K562 (cell line): ENCODE measurements around the gene CCDC68.

Experiments used
- EHMT2 ChIP-seq: fragments of 450-650 bp; IDR thresholded peaks from 2 replicates; pipeline ENCODE4 v1.6.1; 2018; ENCODE audit warnings: antibody characterized with exemption
- FOXA3 ChIP-seq, 2 experiments: fragments of 450-650 bp in 1 of 2; sonication (generic) in 1 of 2; formaldehyde crosslinking; IDR thresholded peaks in 1 of 2; conservative IDR thresholded peaks in 1 of 2; 2 replicates each; pipeline versions ENCODE4 v1.4.0 to v1.8.0; 2020 to 2022; ENCODE audit warnings: mild to moderate bottlenecking in 2 of 2, missing genetic modification reagents in 1 of 2
- FOXP1 ChIP-seq: sonication (generic); formaldehyde crosslinking; IDR thresholded peaks from 2 replicates; pipeline ENCODE4 v1.8.0; 2022; ENCODE audit warnings: mild to moderate bottlenecking, missing genetic modification reagents
- MAX ChIP-seq: sonication (generic); formaldehyde crosslinking; IDR thresholded peaks from 2 replicates; pipeline ENCODE4 v1.9.0; 2022; ENCODE audit warnings: mild to moderate bottlenecking, missing genetic modification reagents
- POLR2A ChIP-seq: fragments of 450-650 bp; conservative IDR thresholded peaks from 2 replicates; pipeline ENCODE4 v1.6.1; 2016
- RAD21 ChIP-seq, 2 experiments: fragments of 250-450 bp in 1 of 2; fragments of 450-650 bp in 1 of 2; sonication (Bioruptor Pico) in 1 of 2; formaldehyde crosslinking in 1 of 2; IDR thresholded peaks in 1 of 2; conservative IDR thresholded peaks in 1 of 2; 2 replicates each; pipeline versions ENCODE4 v1.4.0 to v1.8.0; 2020 to 2022; ENCODE audit warnings: mild to moderate bottlenecking in 2 of 2, moderate library complexity in 1 of 2
- RBM34 ChIP-seq: fragments of 200-400 bp; formaldehyde crosslinking; IDR thresholded peaks from 2 replicates; pipeline ENCODE4 v1.6.1; 2018; ENCODE audit warnings: low read length, borderline replicate concordance; ENCODE audit not compliant: insufficient read depth
- SRSF7 ChIP-seq: fragments of 200-400 bp; formaldehyde crosslinking; optimal IDR thresholded peaks from 2 replicates; pipeline ENCODE3; 2017; ENCODE audit warnings: mild to moderate bottlenecking, low read depth, low read length
- ZBTB1 ChIP-seq: sonication (generic); formaldehyde crosslinking; IDR thresholded peaks from 2 replicates; pipeline ENCODE4 v1.8.1; 2023; ENCODE audit warnings: missing genetic modification reagents, low read depth, mild to moderate bottlenecking, borderline replicate concordance
- ZNF384 ChIP-seq: IDR thresholded peaks from 2 replicates; pipeline ENCODE4 v1.6.1; 2012; ENCODE audit warnings: low read depth, low read length, improper control_type of control experiment
- TF ChIP-seq, protein P1 (sequence below), 3 experiments: IDR thresholded peaks in 2 of 3; conservative IDR thresholded peaks in 1 of 3; 2 replicates each; pipeline ENCODE4 v1.5.1; 2011 to 2012; ENCODE audit warnings: low read length in 3 of 3, mild to moderate bottlenecking in 3 of 3, control low read depth in 2 of 3, improper control_type of control experiment in 1 of 3, inconsistent platforms in 1 of 3, low read depth in 1 of 3, mixed read lengths in 1 of 3, moderate library complexity in 1 of 3; ENCODE audit not compliant: insufficient read depth in 2 of 3
- TF ChIP-seq, protein P2 (sequence below): fragments of 450-650 bp; IDR thresholded peaks from 2 replicates; pipeline ENCODE4 v1.7.1; 2018; ENCODE audit warnings: mild to moderate bottlenecking, low read depth; ENCODE audit not compliant: partially characterized antibody
- TF ChIP-seq, protein P3 (sequence below), 2 experiments: fragments of 450-650 bp in 1 of 2; sonication (generic) in 1 of 2; formaldehyde crosslinking in 1 of 2; IDR thresholded peaks in 1 of 2; conservative IDR thresholded peaks in 1 of 2; 2 replicates each; pipeline versions ENCODE4 v1.6.1 to v1.8.1; 2016 to 2023; ENCODE audit warnings: mild to moderate bottlenecking in 2 of 2, moderate library complexity in 2 of 2, inconsistent platforms in 1 of 2, missing genetic modification reagents in 1 of 2

DNA sequence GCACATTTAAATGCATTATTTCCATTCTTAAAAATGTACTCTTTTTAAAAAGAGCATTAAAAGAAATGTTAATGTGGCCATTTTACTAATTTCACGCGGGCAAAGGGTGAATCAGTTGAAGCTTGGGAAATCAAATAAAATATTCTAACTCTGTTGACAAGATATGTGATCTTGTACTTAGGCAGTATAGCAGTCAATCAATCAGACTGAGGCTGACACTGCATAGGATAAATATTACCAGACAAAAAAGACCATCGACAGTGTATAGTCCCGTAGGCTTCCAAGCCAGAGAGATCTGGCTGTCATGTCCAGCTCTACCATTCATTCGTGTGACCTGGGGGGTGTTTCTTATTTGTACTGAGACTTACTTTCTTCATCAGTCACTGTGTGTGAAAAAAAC is 39.8 kb upstream of the CCDC68 start:
- TF ChIP-seq, protein P1, sequence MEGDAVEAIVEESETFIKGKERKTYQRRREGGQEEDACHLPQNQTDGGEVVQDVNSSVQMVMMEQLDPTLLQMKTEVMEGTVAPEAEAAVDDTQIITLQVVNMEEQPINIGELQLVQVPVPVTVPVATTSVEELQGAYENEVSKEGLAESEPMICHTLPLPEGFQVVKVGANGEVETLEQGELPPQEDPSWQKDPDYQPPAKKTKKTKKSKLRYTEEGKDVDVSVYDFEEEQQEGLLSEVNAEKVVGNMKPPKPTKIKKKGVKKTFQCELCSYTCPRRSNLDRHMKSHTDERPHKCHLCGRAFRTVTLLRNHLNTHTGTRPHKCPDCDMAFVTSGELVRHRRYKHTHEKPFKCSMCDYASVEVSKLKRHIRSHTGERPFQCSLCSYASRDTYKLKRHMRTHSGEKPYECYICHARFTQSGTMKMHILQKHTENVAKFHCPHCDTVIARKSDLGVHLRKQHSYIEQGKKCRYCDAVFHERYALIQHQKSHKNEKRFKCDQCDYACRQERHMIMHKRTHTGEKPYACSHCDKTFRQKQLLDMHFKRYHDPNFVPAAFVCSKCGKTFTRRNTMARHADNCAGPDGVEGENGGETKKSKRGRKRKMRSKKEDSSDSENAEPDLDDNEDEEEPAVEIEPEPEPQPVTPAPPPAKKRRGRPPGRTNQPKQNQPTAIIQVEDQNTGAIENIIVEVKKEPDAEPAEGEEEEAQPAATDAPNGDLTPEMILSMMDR (IDR thresholded peaks at IDR 0.05 in 2 of 3, conservative IDR thresholded peaks at IDR 0.05 in 1 of 3; ENCODE audit: insufficient read depth in 2 of 3, low read depth in 1 of 3, low read length in 3 of 3) = no peak
- TF ChIP-seq RBM34 = no peak
- TF ChIP-seq ZBTB1 (CRISPR knock-in tag) = no peak
- TF ChIP-seq FOXP1 (CRISPR knock-in tag) = no peak
- no peak for TF ChIP-seq ZNF384
- TF ChIP-seq FOXA3 (CRISPR knock-in tag; conservative IDR thresholded peaks at IDR 0.05 in 1 of 2, IDR thresholded peaks at IDR 0.05 in 1 of 2) = no peak
- TF ChIP-seq, protein P2, sequence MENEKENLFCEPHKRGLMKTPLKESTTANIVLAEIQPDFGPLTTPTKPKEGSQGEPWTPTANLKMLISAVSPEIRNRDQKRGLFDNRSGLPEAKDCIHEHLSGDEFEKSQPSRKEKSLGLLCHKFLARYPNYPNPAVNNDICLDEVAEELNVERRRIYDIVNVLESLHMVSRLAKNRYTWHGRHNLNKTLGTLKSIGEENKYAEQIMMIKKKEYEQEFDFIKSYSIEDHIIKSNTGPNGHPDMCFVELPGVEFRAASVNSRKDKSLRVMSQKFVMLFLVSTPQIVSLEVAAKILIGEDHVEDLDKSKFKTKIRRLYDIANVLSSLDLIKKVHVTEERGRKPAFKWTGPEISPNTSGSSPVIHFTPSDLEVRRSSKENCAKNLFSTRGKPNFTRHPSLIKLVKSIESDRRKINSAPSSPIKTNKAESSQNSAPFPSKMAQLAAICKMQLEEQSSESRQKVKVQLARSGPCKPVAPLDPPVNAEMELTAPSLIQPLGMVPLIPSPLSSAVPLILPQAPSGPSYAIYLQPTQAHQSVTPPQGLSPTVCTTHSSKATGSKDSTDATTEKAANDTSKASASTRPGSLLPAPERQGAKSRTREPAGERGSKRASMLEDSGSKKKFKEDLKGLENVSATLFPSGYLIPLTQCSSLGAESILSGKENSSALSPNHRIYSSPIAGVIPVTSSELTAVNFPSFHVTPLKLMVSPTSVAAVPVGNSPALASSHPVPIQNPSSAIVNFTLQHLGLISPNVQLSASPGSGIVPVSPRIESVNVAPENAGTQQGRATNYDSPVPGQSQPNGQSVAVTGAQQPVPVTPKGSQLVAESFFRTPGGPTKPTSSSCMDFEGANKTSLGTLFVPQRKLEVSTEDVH = no peak
- no peak for TF ChIP-seq POLR2A
- no peak for TF ChIP-seq SRSF7
- no peak for TF ChIP-seq MAX (CRISPR knock-in tag)
- no peak for TF ChIP-seq EHMT2
- TF ChIP-seq RAD21 (CRISPR knock-in tag; conservative IDR thresholded peaks at IDR 0.05 in 1 of 2, IDR thresholded peaks at IDR 0.05 in 1 of 2) = no peak
- TF ChIP-seq, protein P3, sequence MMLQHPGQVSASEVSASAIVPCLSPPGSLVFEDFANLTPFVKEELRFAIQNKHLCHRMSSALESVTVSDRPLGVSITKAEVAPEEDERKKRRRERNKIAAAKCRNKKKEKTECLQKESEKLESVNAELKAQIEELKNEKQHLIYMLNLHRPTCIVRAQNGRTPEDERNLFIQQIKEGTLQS (IDR thresholded peaks at IDR 0.05) = no peak
- TF ChIP-seq, protein P3 (CRISPR knock-in tag; conservative IDR thresholded peaks at IDR 0.05) = no peak
